Epithelial cell of umbilical artery (primary cell): ENCODE data around the gene TECPR2. TPM values are rescaled to one million over a fixed set of nuclear protein-coding genes. Genes with fewer than 3 reads are reported as not detected.

ENCODE experiments used
- total RNA-seq: library from RNA; depleted of rRNA; stranded (reverse); fragments of >200 nt; gene quantifications from 2 replicates; pipeline ENCODE4 v1.2.3, GENCODE V29; 2014

TECPR2 gene, protein sequence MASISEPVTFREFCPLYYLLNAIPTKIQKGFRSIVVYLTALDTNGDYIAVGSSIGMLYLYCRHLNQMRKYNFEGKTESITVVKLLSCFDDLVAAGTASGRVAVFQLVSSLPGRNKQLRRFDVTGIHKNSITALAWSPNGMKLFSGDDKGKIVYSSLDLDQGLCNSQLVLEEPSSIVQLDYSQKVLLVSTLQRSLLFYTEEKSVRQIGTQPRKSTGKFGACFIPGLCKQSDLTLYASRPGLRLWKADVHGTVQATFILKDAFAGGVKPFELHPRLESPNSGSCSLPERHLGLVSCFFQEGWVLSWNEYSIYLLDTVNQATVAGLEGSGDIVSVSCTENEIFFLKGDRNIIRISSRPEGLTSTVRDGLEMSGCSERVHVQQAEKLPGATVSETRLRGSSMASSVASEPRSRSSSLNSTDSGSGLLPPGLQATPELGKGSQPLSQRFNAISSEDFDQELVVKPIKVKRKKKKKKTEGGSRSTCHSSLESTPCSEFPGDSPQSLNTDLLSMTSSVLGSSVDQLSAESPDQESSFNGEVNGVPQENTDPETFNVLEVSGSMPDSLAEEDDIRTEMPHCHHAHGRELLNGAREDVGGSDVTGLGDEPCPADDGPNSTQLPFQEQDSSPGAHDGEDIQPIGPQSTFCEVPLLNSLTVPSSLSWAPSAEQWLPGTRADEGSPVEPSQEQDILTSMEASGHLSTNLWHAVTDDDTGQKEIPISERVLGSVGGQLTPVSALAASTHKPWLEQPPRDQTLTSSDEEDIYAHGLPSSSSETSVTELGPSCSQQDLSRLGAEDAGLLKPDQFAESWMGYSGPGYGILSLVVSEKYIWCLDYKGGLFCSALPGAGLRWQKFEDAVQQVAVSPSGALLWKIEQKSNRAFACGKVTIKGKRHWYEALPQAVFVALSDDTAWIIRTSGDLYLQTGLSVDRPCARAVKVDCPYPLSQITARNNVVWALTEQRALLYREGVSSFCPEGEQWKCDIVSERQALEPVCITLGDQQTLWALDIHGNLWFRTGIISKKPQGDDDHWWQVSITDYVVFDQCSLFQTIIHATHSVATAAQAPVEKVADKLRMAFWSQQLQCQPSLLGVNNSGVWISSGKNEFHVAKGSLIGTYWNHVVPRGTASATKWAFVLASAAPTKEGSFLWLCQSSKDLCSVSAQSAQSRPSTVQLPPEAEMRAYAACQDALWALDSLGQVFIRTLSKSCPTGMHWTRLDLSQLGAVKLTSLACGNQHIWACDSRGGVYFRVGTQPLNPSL (N-terminal part only)
- 9.7 and 11.9 TPM in 2 replicates for total RNA-seq

DNA sequence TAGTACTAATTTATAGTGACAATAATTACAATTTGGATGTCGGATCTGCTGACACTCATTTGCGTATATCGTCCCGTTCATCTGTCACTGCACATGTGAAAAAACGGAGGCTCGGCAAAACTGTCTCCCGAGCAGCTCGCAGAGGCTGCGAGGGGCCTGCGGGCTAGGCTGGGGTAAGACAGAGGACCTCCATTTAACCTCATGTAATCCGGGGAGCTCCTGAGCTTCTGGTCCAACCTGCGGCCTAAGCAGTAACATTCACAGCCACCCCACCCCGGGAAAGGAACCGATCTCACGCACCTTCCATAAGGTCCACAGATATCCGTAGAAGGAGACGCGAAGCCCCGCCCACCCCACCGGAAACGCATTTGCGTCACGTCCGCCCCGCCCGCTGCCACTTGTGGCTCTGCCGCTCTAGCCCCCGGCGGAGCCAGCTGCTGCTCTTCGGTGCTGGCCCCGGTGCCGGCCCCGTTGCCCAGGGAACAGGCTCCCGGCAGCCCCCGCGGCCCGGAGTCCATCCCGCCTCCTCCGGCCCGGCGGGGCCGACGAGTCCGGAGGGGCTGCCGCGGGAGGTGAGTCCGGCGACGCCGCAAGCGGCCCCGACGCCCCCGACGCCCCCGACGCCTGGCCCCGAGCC, at the start of gene TECPR2, which contains the start of gene CINP:
Gene TECPR2 (plus strand): TSS at position 397 of the 637 bp plus-strand sequence. CDS start 13,781 bp downstream, outside the sequence.
Gene CINP (minus strand): TSS at position 346 of the 637 bp plus-strand sequence. CDS start 39 bp downstream, at position 307.

DNA sequence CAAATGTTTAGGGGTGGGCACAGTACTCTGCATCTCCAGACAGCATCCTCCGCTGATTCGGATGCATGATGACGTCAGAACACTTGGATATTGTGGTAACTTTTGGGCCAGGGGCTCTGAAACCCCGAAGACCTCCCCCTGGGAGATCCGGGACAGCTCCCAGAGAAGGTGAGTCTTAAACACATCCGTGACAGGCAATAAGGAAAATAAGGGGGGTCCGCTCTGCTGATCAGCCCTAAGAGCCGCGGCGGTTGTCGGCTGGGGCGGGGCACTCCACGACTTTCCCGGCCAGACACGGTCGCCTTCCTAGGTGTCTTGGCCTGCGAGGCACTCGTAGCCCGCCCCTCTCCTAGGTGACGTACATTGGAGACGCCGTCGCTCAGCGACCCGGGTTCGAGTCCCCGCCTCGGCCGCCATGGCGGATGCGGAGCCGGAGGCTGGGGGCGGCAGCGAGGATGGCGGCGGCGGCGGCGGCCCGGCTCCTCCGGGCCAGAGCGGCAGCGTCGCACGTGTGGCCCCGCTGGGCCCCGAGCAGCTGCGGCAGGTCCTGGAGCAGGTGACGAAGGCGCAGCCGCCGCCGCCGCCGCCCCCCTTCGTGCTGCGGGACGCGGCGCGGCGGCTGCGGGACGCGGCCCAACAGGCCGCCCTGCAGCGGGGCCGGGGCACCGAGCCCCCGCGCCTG, 43.2 kb upstream of the TECPR2 start, which contains the start of gene ZNF839:
Gene ZNF839 (plus strand): TSS at position 396 of the 682 bp plus-strand sequence. CDS start 20 bp downstream, at position 416.

DNA sequence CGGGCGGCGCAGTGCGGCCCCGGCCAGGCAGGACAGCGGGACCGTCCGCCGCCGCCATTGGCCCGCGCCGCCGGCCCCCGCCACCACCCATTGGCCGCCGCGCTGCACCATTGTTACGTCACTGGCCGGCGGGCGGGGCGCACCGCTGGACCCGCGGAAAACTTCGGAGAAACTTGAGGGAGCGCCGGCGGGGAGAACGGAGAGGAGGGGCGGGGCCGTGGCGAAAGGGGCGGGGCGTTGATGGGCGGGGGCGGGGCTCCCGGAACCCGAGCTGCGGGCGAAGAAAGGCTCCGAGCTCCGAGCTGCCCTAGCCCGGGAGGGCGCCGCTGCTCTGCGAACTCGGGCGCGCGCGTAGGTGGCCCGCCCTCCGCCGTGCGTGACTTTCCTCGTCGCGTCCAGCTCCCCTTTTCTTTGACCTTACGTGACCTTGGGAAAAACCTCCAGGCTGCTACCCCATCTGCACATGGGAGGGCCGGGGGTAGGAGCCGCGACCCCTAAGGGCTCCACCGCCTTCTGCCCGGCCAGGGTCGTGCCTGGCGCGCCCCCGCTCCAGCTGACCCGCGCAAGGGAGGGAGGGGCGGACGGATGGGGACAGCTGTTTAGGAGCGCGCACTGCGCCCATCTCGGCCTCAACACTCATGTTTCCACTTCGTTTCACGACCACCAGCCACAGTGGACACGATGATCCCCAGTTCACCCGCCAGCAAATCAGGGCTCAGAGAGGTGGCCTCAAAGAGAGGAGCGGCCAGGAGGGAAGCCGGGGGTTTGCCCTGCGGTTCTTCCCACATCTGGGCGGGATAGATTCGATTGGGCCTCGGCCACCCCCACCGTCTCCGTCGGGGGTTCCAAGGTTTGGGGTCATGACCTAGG, 147.2 kb downstream of the TECPR2 start, which contains the start of gene ANKRD9:
Gene ANKRD9 (minus strand): TSS at position 31 of the 870 bp plus-strand sequence. CDS start 1,887 bp downstream, outside the sequence.

Other genes with a start within 250 kb of the TECPR2 start
- 13.3 and 17.2 TPM in 2 replicates for gene WDR20, start 223.0 kb upstream of the TECPR2 start, total RNA-seq
- 1.5 and 3.2 TPM in 2 replicates for gene MOK, start 57.8 kb upstream of the TECPR2 start, total RNA-seq
- 6.8 and 11.4 TPM in 2 replicates for gene ZNF839, start 43.2 kb upstream of the TECPR2 start, total RNA-seq
- gene CINP, start 51 bp upstream of the TECPR2 start, total RNA-seq, result 56.5 and 59.9 TPM in 2 replicates
- gene ANKRD9, start 146.8 kb downstream of the TECPR2 start, total RNA-seq, result 18.5 and 22.8 TPM in 2 replicates
- 11.4 and 12.7 TPM in 2 replicates for gene RCOR1, start 229.7 kb downstream of the TECPR2 start, total RNA-seq